Keratinocyte (primary cell): ENCODE results near the gene OR2B3. TPM values are rescaled to one million over a fixed set of nuclear protein-coding genes. Genes with fewer than 3 reads are reported as not detected.

Experiments used
- DNase-seq: peaks from one replicate; pipeline ENCODE4 v3.0.0-alpha.2; 2011; ENCODE audit warnings: low read depth, missing footprints, low spot score
- FAIRE-seq: peaks from 2 replicates; lab custom pipeline; 2011; peaks lifted over from hg19 to GRCh38; lab: Jason Lieb, UNC
- H2AFZ ChIP-seq: 2 replicates; pipeline ENCODE4 v1.6.0; 2012; ENCODE audit warnings: low read length, control low read depth, inconsistent platforms; ENCODE audit not compliant: control insufficient read depth
- H3K27ac ChIP-seq: 2 replicates; pipeline ENCODE4 v1.5.1; 2011; ENCODE audit warnings: low read length; ENCODE audit not compliant: control insufficient read depth, insufficient read depth
- H3K27me3 ChIP-seq: 3 replicates; pipeline ENCODE4 v1.6.0; 2011; ENCODE audit warnings: low read length; ENCODE audit not compliant: control insufficient read depth, insufficient read depth; ENCODE audit errors: extremely low read depth
- H3K36me3 ChIP-seq, 2 experiments: 2 replicates in 1 of 2; 3 replicates in 1 of 2; pipeline ENCODE4 v1.5.1; 2011; ENCODE audit warnings: low read length in 2 of 2, mild to moderate bottlenecking in 1 of 2; ENCODE audit not compliant: control insufficient read depth in 2 of 2, insufficient read depth in 2 of 2; ENCODE audit errors: extremely low read depth in 1 of 2
- H3K4me1 ChIP-seq: 3 replicates; pipeline ENCODE4 v1.5.1; 2011; ENCODE audit warnings: low read length; ENCODE audit not compliant: control insufficient read depth, insufficient read depth; ENCODE audit errors: extremely low read depth
- H3K4me2 ChIP-seq: 3 replicates; pipeline ENCODE4 v1.6.0; 2011; ENCODE audit warnings: low read depth, low read length; ENCODE audit not compliant: control insufficient read depth, insufficient read depth; ENCODE audit errors: extremely low read depth
- H3K4me3 ChIP-seq, 3 experiments: fragments of 200-600 bp in 1 of 3; sonication (generic) in 1 of 3; 2 replicates in 2 of 3; 3 replicates in 1 of 3; pipeline ENCODE4 v1.5.1; 2011 to 2016; ENCODE audit warnings: low read length in 3 of 3, mild to moderate bottlenecking in 3 of 3, control low read depth in 2 of 3, inconsistent platforms in 1 of 3, low read depth in 1 of 3, mixed read lengths in 1 of 3, mixed run types in 1 of 3, moderate library complexity in 1 of 3; ENCODE audit not compliant: control insufficient read depth in 2 of 3, insufficient read depth in 2 of 3; ENCODE audit errors: extremely low read depth in 1 of 3
- H3K79me2 ChIP-seq: 2 replicates; pipeline ENCODE4 v1.6.0; 2012; ENCODE audit warnings: low read length; ENCODE audit not compliant: control insufficient read depth, insufficient read depth
- H3K9ac ChIP-seq: 3 replicates; pipeline ENCODE4 v1.6.0; 2011; ENCODE audit warnings: low read length; ENCODE audit not compliant: control insufficient read depth, insufficient read depth; ENCODE audit errors: extremely low read depth
- H3K9me1 ChIP-seq: 3 replicates; pipeline ENCODE4 v1.6.0; 2011; ENCODE audit warnings: low read length; ENCODE audit not compliant: control insufficient read depth, insufficient read depth; ENCODE audit errors: extremely low read depth
- H3K9me3 ChIP-seq: 2 replicates; pipeline ENCODE4 v1.5.1; 2012; ENCODE audit warnings: low read depth, low read length; ENCODE audit not compliant: control insufficient read depth
- H4K20me1 ChIP-seq: 3 replicates; pipeline ENCODE4 v1.6.0; 2011; ENCODE audit warnings: low read length; ENCODE audit not compliant: control insufficient read depth, insufficient read depth; ENCODE audit errors: extremely low read depth
- CTCF ChIP-seq, 3 experiments: IDR thresholded peaks in 1 of 3; conservative IDR thresholded peaks in 1 of 3; optimal IDR thresholded peaks in 1 of 3; 2 replicates in 2 of 3; 3 replicates in 1 of 3; pipeline versions ENCODE3 to v1.5.1; 2011; ENCODE audit warnings: low read length in 3 of 3, mild to moderate bottlenecking in 3 of 3, moderate library complexity in 2 of 3, control low read depth in 1 of 3, inconsistent platforms in 1 of 3; ENCODE audit not compliant: insufficient read depth in 2 of 3; ENCODE audit errors: extremely low read depth in 1 of 3
- EZH2 ChIP-seq: IDR thresholded peaks from one replicate; pipeline ENCODE4 v1.6.1; 2012; ENCODE audit warnings: inconsistent platforms, mild to moderate bottlenecking, low read length, moderate library complexity
- dilution Hi-C: fragments of 300-500 bp; cut with MboI; formaldehyde crosslinking; loops from one replicate; pipeline ENCODE4 v1.7.0; 2020; ENCODE audit warnings: low sequenced_read_pairs; ENCODE audit not compliant: extremely low pct_ligation_motif_present
- polyA plus RNA-seq, 5 experiments: library from polyadenylated mRNA; depleted of rRNA in 3 of 5; stranded (reverse) in 3 of 5; stranded (forward) in 1 of 5; unstranded in 1 of 5; fragments of >200 nt; gene quantifications; 1 replicate in 1 of 5; 2 replicates in 3 of 5; 3 replicates in 1 of 5; pipeline versions ENCODE4 v1.2.1 to v1.2.3, GENCODE V29; 2011 to 2012; ENCODE audit warnings: missing spikeins in 2 of 5, low read depth in 1 of 5, low replicate concordance in 1 of 5

Gene OR2B3
- polyA plus RNA-seq, 1 donor (not counting 4 experiments of a cell fraction or from before 2014, with no cell fraction given), result not detected

DNA sequence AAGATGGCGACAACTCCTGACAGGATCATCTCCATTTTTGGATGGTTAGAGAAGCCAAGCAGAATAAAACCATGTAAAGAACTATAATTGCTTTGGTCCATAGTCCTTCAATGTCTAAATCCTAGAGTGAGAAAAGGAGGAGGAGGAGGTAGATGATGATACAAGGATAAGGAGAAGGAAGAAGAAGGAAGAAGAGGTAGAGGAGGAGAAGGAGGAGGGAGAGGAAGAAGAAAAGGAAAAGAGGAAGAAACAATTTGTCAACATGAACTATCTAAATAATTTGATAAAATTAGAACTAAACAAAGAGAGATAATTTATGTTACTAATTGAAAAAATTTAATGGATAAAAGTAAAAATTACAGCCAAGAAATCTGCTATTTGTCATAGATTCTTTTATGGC, 42.0 kb downstream of the OR2B3 start, which contains the start of gene OR2W1:
OR2W1 (minus strand) TSS at position 101 of the 400 bp plus-strand sequence; CDS start at position 101, 0 bp downstream.
- H3K9ac ChIP-seq, result no peak within 1 kb of the TSS
- no peak within 1 kb of the TSS for H3K4me3 ChIP-seq
- H3K4me2 ChIP-seq, result no peak within 1 kb of the TSS
- no peaks in the 10 kb centered on the region for H3K4me1 ChIP-seq
- TF ChIP-seq EZH2 (no peak), CTCF (optimal IDR thresholded peaks at IDR 0.05 in 1 of 3, IDR thresholded peaks at IDR 0.05 in 1 of 3, conservative IDR thresholded peaks at IDR 0.05 in 1 of 3; ENCODE audit: extremely low read depth in 1 of 3, insufficient read depth in 2 of 3, low read length in 3 of 3) (no peak)
- H3K9me1 ChIP-seq, result no peaks in the 10 kb centered on the region
- H3K27me3 ChIP-seq, result no peaks in the 10 kb centered on the region
- no peaks in the 10 kb centered on the region for H4K20me1 ChIP-seq
- DNase-seq, result no peak
- H3K36me3 ChIP-seq, result no peaks in the 10 kb centered on the region
- H2AFZ ChIP-seq, result no peak within 1 kb of the TSS
- dilution Hi-C loops, result no loop called here
- H3K9me3 ChIP-seq, result no peaks in the 10 kb centered on the region
- no peak within 1 kb of the TSS for H3K27ac ChIP-seq
- no peaks in the 10 kb centered on the region for H3K79me2 ChIP-seq
- FAIRE-seq, result no peak

Other genes with a start within 250 kb of the OR2B3 start
- 43.5 to 49.2 TPM (median 47.3 TPM) in 3 replicates for gene TRIM27, start 163.3 kb downstream of the OR2B3 start, polyA plus RNA-seq
- 1.7 to 2.7 TPM (median 2.6 TPM) in 3 replicates for gene ZNF311, start 82.0 kb downstream of the OR2B3 start, polyA plus RNA-seq
- not detected in 3 replicates for gene OR2W1, start 42.1 kb downstream of the OR2B3 start, polyA plus RNA-seq
- not detected in 3 replicates for gene OR2J1, start 12.2 kb upstream of the OR2B3 start, polyA plus RNA-seq
- not detected in 3 replicates for gene OR2J3, start 20.7 kb upstream of the OR2B3 start, polyA plus RNA-seq
- gene OR2J2, start 83.6 kb upstream of the OR2B3 start, polyA plus RNA-seq, result not detected in 3 replicates
- gene OR14J1, start 214.4 kb upstream of the OR2B3 start, polyA plus RNA-seq, result not detected in 3 replicates